Measurements from ENCODE around the gene KMT2C.
"Not testable (repeated sequence)": the region's sequence is repeated elsewhere in the genome, so short reads cannot be mapped to it uniquely, and the experiment has no call there.

KMT2C gene

DNA sequence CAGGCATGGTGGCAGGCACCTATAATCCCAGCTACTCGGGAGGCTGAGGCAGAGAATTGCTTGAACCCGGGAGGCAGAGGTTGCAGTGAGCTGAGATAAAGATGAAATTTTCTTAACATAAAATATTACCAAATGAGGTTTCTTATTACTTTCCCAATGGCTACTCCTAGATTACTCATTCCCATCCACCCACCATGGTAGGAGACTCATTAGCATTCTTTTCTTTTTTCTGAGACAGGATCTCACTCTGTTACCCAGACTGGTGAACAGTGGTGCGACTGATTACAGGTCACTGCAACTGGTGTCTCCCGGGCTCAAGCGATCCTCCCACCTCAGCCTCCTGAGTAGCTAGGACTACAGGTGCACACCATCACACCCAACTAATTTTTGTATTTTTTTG is 82.5 kb downstream of the KMT2C start:
- DNase-seq: not testable (repeated sequence)

DNA sequence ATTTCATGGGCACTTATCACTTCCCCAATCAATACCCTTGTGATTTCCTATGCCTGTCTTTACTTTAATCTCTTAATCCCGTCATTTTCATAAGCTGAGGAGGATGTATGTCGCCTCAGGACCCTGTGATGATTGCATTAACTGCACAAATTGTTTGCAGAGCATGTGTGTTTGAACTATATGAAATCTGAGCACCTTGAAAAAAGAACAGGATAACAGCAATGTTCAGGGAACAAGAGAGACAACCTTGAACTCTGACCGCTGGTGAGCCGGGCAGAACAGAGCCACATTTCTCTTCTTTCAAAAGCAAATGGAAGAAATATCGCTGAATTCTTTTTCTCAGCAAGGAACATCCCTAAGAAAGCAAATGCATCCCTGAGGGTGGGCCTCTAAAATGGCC is 84.1 kb downstream of the KMT2C start:
- not testable (repeated sequence) for DNase-seq

DNA sequence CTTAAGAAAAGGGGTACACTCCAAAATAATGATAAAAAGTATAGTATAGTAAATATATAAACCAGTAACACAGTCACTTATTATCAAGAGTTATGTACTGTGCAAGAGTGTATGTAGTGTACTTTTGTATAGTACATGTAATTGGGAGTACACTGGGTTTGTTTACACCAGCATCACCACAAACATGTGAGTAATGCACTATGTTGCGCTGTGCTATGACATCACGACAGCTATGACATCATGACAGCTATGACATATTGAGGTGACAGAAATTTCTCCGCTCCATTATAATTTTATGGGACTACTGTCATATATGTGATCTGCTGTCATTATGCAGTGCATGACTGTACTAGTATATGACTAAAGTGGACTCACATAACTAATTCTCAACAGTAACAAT is 84.6 kb downstream of the KMT2C start:
- no peak for DNase-seq

DNA sequence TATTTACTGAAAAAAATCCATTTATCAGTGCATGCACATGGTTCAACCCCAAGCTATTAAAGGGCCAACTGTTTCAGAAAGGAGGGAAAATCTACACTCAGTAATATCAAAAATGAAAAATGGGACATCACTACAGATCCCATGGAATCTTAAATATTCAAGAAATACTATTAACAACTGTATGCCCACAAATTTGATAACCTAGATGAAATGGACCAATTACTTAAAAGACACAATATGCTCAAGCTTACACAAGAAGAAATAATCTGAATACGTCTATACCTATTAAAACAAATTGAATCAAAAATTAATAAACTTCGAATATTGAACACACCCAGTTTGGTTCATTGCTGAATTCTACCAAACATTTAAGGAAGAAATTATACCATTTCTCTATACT is 87.9 kb downstream of the KMT2C start:
- DNase-seq: no peak

DNA sequence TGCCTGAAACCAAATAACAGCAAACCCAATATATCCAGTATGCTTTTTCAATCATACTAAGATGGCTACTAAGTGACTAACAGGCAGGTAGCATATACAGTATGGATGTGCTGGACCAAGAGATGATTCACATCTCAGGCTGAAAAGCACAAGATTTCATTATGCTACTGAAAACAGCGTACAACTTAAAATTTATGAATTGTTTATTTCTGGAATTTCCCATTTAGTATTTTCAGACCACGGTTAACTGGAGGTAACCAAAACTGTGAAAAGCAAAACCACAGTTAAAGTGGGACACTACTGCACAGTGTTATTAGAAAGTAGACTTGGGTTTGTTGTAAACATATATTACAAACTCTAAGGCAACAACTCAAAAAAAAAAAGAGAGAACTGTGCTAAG is 91.5 kb downstream of the KMT2C start:
- no peak for DNase-seq

DNA sequence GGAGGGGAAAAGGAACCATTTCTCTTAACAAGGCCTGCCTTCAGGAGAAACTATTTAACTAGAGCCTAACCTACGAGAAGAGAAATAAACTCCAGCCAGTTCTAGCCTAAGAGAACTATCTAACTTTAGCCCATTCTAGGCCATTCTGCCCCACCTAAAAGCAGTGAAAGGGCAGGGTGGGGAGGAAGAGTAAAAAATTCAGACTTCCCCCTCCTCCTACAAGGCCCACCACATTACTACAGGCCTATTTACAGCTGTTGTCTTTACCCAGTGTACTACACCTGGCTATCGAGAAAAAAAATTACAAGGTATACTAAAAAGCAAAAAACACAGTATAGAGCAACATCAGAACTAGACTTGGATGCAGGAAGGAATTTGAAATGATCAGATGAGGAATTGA is 93.0 kb downstream of the KMT2C start:
- DNase-seq: no peak

DNA sequence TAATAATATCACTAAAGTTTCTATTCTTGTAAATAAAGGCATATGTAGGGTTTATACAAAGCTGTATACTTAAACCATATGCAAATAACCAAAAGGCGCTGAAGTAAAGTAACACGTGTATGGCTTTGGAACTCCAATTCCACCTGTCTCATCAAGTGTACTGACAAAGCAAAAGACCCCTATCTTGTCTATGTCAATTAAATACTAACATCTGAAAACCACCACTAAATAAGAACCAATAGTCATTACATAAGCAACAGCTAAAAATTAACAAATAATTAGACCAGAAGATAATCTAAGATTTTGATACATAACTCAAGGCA is 93.9 kb downstream of the KMT2C start:
- DNase-seq: no peak

DNA sequence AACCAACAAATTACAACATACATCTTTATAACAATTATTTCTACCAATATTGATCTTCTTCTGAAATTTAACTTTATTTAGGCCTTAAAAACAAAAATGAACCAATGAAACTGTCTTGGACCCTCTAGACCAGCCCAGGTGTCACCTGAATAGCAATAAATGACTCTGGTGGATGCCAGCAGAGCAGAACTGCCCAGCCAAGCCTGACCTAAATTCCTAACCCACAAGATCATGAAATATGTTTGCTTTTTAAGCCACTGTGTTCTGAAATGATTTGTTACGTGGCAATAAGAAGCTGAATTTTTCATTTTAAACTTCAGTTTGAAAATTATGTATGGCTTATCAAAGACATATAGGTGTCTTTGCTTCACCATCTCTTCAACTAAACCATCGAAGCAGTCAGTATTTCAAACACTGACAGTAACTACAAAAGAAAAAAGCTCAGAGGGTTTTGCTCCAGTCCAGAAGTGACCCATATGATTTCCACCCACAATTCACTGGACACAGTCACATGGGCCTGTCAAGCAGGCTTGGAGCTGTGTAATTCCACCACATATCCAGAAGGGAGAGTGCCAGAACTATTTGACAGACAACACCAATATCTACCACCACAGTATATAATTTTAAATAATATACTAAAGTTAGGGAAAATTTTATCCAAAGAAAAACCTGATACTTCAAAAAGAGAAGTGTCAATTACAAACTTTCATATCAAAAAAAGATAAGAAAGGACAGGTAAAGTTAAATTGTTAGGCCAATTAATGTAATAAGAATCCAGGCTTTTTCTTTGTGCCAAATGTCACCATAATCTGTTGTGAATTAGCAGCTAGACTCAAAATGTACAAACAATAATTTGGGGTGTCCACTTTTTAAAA is 94.5 kb downstream of the KMT2C start:
- DNase-seq: peak; percentile 56

DNA sequence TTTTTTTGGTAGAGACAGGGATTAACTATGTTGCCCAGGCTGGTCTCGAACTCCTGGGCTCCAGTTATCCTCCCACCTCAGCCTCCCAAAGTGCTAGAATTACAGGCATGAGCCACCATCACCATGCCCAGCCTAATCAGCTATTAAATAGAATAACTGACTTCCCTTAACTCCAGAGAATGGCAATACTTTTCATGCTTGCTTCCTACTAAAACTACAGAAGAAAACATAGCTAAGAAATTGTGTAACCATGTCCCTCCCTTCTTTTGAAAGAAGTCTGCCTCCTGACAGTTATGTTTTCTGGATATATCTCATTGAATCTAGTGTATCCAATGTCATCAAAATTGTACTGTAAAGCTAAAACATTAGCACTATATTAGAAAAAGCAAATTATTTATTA is 95.6 kb downstream of the KMT2C start:
- DNase-seq: no peak

DNA sequence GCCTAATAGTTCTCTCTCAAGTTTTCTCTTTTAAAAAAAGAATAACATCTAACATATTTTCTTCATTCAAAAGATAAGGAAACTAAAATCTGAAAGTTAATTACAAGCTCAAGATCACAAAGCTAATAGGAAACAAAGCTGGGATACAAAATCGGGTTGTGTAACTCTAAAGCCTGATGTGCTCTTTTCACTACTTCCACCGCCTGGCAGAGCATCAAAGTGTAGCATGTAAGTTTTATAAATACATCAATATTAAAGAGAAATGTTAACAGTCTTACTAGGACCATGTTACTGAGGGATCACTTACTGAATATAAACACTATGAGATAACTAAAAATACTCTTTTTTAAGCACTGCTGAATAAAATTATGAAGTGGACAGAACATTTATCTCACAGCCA is 97.2 kb downstream of the KMT2C start:
- no peak for DNase-seq

DNA sequence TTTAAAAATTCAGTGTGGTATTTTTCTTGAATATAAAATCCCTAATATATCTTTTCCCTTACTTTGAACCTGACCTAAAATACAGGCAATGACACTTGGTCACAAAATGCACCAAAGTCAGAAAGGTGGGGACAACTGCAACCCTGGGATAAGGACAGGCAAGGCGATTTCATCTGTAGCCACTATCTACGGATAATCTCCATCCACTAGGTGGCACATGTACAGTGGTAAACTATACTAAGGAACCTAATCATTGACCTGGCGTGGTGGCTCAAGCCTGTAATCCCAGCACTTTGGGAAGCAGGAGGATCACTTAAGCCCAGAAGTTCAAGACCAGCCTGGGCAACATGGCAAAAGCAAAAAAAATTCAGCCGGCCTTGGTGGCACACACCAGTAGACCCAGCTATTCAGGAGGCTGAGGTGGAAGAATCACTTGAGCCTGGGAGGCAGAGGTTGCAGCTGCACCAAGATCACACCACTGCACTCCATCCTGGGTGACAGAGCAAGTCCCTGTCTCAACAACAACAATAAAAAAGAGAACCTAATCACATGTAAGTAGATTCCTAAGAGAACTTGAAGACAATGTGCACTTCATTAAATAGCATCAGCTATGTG is 98.9 kb downstream of the KMT2C start:
- peak; percentile 33 for DNase-seq

DNA sequence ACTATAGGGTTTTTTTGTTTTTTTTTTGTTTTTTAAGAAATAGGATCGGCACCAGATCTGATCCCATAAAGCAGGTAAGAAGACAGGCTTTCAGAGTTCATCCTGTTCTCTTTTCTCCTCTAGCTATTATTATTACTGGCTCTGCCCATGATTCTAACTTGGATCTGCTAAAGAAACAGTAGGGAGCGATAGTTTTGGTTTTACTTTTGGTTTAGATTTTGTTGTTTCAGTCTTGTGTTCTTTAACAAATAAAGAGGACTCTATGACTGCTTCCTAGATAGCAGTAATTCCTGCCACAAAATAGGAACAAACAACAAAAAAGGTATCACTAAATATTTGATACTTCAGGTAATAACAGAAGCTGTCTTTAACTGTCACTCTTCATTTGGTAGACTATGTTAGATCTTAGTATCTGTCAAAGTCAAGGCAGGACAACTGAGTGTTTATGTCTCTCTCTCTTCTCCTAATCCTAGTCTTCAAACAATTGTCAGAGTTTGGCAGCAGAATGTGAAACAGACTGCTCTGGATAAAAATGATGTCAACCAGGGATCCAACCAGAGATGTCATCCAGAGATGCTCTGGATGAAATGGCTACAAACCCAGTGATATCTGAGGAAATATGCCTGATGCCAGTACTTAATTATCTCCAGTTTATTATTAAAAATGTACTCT is 99.8 kb downstream of the KMT2C start:
- peak; percentile 57 for DNase-seq

DNA sequence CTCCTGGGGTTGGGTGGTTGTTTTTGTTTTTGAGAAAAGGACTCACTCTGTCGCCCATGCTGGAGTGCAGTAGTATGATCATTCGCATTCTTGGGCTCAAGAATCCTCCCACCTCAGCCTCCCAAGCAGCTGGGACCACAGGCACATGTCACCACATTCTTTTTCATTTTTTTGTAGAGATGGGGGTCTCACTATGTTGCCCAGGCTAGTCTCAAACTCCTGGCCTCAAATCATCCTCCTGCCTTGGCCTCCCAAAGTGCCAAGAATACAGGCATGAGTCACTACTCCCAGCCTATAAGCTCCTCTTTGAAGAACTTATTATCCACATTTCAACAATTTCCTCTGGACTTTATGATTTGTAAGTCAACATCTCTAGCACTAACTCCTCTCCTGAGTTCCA is 102.7 kb downstream of the KMT2C start:
- no peak for DNase-seq

DNA sequence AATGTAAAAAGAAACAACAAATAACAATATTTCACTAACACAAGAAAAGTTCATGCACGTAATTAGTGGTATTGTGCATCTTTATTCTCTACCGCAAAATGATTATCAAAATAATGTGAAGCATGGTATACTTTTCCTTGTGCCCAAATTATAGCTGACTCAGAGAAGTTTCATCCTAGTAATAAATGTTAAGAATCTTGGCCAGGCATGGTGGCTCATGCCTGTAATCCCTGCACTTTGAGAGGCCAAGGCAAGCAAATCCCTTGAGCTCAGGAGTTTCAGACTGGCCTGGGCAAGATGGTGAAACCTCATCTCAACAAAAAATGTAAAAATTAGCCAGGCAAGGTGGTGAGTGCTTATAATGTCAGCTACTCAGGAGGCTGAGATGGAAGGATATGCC is 105.0 kb downstream of the KMT2C start:
- DNase-seq: no peak

DNA sequence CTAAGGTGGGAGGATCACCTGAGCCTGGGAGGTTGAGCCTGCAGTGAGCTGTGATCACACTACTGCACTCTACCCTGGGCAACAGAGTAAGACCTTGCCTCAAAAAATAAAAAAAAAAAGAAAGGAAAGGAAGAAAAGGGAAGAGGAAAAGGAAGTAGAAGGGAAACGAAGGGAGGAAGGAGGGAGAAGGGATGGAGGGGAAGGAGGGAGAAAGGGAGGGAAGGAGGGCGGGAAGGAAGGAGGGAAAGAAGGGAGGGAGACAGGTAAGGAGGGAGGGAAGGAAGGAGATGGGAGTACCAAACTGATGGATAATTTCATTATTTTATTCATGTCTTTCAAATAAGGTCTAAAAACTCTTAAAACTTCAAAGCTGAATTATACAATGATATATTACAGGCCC is 106.3 kb downstream of the KMT2C start:
- DNase-seq: no peak

DNA sequence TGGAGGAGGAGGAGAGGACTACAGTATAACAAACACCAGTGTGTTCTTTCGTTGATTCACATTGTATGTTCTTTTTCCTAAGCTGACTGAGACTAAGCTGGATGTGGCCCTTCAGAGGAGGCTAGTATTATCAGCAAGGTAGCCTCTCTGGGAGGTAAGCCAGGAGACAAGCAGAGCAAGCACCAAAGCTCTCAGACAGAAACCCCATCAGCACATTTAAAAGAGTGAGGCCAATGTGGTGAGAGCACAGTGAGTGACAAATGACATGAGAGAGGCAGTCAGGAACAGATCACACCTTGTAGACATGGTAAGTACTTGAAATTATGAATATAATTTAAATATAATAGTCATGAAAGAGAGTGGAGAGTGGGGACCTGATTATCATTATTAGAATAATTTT is 107.6 kb downstream of the KMT2C start:
- no peak for DNase-seq

DNA sequence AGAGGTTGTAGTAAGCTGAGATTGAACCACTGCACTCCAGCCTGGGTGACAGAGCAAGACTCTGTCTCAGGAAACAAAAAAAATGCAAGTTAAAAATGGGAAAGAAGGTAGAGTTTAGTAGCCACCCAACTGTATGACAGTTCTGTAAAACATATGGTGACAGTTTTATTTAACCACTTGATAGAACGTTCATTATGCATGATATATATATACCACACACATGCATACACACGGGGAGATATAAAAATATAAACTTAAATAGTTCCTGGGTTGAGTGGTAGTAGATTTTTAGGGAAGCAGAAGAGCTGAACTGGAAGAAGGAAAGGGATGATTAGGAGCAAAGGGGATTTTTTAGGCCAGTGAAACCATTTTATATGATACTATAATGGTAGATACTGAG is 120.0 kb downstream of the KMT2C start:
- DNase-seq: no peak

DNA sequence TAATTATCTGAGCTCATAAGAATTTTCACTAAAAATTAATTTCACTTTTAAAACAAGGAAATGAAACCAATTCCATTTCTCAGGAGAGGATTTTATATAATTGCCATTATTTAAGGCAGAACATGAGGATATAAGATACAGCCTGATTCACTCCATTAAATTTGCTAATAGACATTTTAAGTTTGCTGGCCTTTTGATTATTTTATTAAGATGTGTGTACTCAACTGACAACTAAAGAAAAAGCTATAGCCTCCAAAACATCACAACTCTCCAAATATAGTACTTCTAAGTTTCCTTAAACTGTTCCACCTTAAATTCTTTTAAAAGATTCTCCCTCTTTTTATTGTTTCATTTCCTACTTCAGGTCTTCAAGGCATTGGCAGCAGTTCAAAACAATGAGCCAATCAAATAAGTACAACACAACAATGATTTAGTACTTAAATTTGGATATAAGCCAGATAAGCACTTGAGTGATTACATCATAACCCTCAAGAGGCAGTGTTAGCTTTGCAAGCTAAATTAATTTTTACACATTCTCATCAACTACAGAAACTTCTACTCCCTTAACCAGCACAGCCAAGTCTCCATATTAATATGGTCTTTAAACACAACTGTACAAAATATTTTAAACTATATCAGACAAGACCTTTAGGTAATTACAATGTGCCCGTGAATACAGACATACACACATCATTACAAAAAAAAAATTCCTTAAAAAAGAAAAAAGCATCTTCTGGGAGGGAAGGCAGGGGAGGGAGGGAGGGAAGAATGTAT is 121.8 kb downstream of the KMT2C start:
- peak; percentile 91 for DNase-seq

DNA sequence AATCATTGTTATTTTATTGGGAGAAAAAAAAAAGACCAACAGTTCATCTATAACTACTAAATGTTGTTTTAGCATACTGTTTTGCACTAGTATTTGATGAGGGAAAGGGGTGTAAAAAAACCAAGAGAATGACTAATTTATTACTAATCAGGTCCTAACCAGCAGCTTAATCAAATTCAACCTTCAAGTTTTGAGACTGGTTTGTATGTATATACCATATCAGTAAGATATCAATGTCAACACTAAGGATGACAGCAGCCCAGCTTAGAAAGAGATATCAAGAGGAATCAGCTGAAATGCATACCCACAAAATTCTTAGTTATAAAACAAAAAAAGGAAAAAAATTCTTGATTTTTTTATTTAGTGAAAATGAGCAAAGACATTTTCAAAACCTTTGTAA is 122.6 kb downstream of the KMT2C start:
- peak; percentile 19 for DNase-seq

DNA sequence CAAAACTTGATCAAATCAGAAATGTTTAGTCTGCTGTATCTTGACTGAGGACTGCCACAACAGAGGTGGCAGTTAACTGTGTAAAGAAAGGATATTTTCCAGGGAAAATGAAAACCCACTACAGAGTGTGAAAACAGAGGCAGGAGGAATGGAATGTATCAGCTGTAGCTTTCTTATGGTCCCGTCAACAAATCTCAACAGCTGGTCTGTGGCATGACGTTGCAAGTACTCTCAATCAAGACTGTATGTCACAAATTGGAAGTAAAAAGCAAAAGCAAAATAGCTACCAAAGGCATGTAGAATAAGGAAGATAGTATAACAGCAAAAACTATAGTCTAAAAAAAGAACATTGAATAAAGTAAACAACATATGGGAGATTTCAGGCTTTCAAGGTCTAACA is 123.5 kb downstream of the KMT2C start:
- DNase-seq: no peak

DNA sequence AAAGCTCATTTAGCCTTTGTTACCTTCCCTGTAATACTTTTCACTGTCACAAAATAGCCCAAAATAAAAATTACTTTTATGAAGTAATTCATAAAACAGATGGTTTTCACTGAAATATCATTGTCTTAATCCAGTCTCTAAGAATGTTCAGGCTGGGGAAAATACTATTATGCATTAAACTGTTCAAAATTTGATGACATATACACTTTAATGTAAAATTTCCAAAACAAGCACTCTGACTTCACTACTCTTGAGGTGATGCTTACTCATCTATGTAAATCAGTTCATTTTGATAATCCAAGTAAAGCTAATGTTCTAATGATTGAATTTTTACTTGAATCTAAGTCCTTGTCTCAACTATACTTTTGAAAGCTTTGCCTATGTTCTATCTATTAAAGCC is 127.9 kb downstream of the KMT2C start:
- no peak for DNase-seq

DNA sequence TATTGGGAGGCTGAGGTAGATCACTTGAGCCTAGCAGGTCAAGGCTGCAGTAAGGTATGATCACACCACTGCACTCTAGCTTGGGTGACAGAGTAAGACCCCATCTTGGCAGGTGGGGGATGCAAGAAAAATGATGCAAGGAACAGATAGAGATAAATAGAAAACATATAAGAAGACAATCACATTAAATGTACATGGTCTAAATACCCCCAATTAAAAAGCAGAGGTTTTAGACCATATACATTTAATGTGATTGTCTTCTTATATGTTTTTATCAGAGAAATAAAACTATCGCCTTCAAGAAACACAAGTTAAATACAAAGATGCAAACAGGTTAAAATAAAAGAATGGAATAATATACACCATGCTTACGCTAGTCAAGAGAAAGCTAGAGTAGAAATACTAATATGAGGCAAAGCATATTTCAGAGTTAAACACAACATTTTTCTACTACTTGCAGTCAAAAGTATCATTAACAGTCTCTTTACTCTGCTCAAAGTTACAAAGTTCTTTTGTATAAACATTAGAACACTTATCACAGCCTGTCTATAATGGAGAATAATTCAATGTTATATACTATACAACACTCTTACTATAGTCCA is 136.2 kb downstream of the KMT2C start:
- not testable (repeated sequence) for DNase-seq

DNA sequence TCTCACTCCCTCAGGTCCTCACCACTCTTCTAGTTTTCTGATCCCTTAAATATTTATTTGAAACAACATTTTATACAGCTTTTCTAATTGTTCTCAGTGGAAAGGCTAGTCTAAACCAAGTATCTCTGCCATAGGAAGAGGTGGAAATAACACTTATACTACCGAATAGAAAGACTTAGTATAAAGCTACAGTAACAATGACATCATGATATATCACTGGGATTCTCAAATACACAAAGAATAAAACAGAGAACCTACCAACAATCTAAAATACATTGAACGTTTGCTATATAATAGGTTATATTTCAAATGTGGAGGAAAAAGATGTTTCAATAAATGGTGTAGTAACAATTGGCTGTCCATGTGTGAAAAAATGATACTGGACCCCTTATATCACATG is 142.9 kb downstream of the KMT2C start:
- no peak for DNase-seq

Data from OCI-M1 (cell line).